CD4-positive, alpha-beta T cell (primary cell): ENCODE results near the gene MXD1. TPM values are rescaled to one million over a fixed set of nuclear protein-coding genes. Genes with fewer than 3 reads are reported as not detected.

Source experiments
- ATAC-seq: fragments of 200-7000 bp; cut with Tn5 transposase; one replicate; pipeline ENCODE4 v1.10.0; 2022; ENCODE audit warnings: mild to moderate bottlenecking; ENCODE audit not compliant: poor library complexity
- CTCF ChIA-PET: fragments of 350-600 bp; sonication (Branson Sonifier 250); formaldehyde crosslinking; loops from one replicate; lab custom pipeline; 2021; ENCODE audit warnings: antibody characterized with exemption, inconsistent platforms; lab: Charles Lee
- POLR2A ChIA-PET: fragments of 350-600 bp; sonication (Branson Sonifier 250); formaldehyde crosslinking; loops from one replicate; lab custom pipeline; 2021; ENCODE audit warnings: antibody characterized with exemption, inconsistent platforms; lab: Charles Lee
- DNase-seq, 14 experiments: peaks; one replicate each; pipeline ENCODE4 v3.0.0-alpha.2; 2013 to 2020; ENCODE audit warnings: mixed read lengths in 2 of 14
- H3K27ac ChIP-seq, 2 donors: one replicate each; pipeline versions ENCODE4 v1.5.1 to v1.7.0; 2013; ENCODE audit warnings: low read length in 2 of 2, low read depth in 1 of 2, mild to moderate bottlenecking in 1 of 2
- H3K27me3 ChIP-seq, 2 experiments: 1 replicate in 1 of 2; 2 replicates in 1 of 2; pipeline versions ENCODE4 v1.6.1 to v1.7.0; 2013; ENCODE audit warnings: low read length in 2 of 2, control low read depth in 1 of 2, mild to moderate bottlenecking in 1 of 2, moderate library complexity in 1 of 2; ENCODE audit not compliant: insufficient read depth in 2 of 2, control insufficient read depth in 1 of 2
- H3K36me3 ChIP-seq: one replicate; pipeline ENCODE4 v1.6.1; 2013; ENCODE audit warnings: low read length, control low read depth; ENCODE audit not compliant: insufficient read depth
- H3K4me1 ChIP-seq: one replicate; pipeline ENCODE4 v1.6.1; 2013; ENCODE audit warnings: low read length, control low read depth; ENCODE audit not compliant: insufficient read depth
- H3K4me3 ChIP-seq: one replicate; pipeline ENCODE4 v1.5.1; 2013; ENCODE audit warnings: mild to moderate bottlenecking, low read length, moderate library complexity
- H3K9me3 ChIP-seq, 2 experiments: 1 replicate in 1 of 2; 2 replicates in 1 of 2; pipeline versions ENCODE4 v1.6.1 to v1.7.0; 2013; ENCODE audit warnings: low read length in 2 of 2, mild to moderate bottlenecking in 2 of 2, control low read depth in 1 of 2, moderate library complexity in 1 of 2; ENCODE audit not compliant: control insufficient read depth in 1 of 2, insufficient read depth in 1 of 2
- H3K27ac Mint-ChIP-seq: one replicate; pipeline ENCODE4 v1.8.0; 2020; ENCODE audit warnings: mixed read lengths
- H3K27me3 Mint-ChIP-seq: one replicate; pipeline ENCODE4 v1.8.0; 2021; ENCODE audit warnings: mixed read lengths
- H3K36me3 Mint-ChIP-seq: one replicate; pipeline ENCODE4 v1.8.0; 2021; ENCODE audit warnings: low read depth, mixed read lengths
- H3K4me1 Mint-ChIP-seq: one replicate; pipeline ENCODE4 v1.8.0; 2021; ENCODE audit warnings: low read depth, mixed read lengths
- H3K4me3 Mint-ChIP-seq: one replicate; pipeline ENCODE4 v1.8.0; 2020; ENCODE audit warnings: mild to moderate bottlenecking, mixed read lengths
- H3K9me3 Mint-ChIP-seq: one replicate; pipeline ENCODE4 v1.8.0; 2020; ENCODE audit warnings: mixed read lengths
- CTCF ChIP-seq: fragments of 200-600 bp; IDR thresholded peaks from one replicate; pipeline ENCODE4 v1.8.0; 2022; ENCODE audit warnings: antibody characterized with exemption, mild to moderate bottlenecking
- intact Hi-C, 2 experiments: fragments of 100-400 bp; cut with DNase I in 1 of 2; cut with micrococcal nuclease in 1 of 2; formaldehyde crosslinking; loops; one replicate each; pipeline versions ENCODE4 v1.15.1 to v1.9.0; 2023 to 2025; cut with DNase I, micrococcal nuclease
- total RNA-seq, 174 experiments: library from RNA in 2 of 174; stranded (reverse) in 2 of 174; gene quantifications; one replicate each; pipeline ENCODE4 v1.2.3 and lab custom pipeline; 2021 to 2026

Gene MXD1
- total RNA-seq, 2 experiments from 2014 or later = 43.5 to 45.3 TPM

GRCh38 chr2:69940691-69941090, 25.8 kb downstream of the MXD1 start:
- Mint-ChIP-seq H3K9me3 (no peaks in the 10 kb centered on the region), H3K36me3 (peaks cover 76% of the 10 kb centered on the region), H3K4me3 (no peak overlapping the region), H3K27me3 (no peaks in the 10 kb centered on the region), H3K27ac (no peak overlapping the region), H3K4me1 (peaks cover 16% of the 10 kb centered on the region)
- TF ChIP-seq CTCF = no peak
- ATAC-seq (no peak), DNase-seq (no peak)
- H3K4me1 ChIP-seq = peaks cover 9% of the 10 kb centered on the region
- ChIA-PET POLR2A (interaction anchor here (0.9 kb wide), 1 partner anchor 26 kb away, joined by 4 read pairs; the partner anchor contains the start of gene MXD1), CTCF (no interaction called here)
- intact Hi-C loops = loop anchor here in 1 of 2 experiments (10.0 kb wide), 1 partner anchor 124 kb away; no protein-coding TSS in a partner anchor
- no peak overlapping the region for H3K4me3 ChIP-seq
- peaks cover 66% of the 10 kb centered on the region for H3K36me3 ChIP-seq
- no peaks in the 10 kb centered on the region for H3K27me3 ChIP-seq
- no peak overlapping the region for H3K27ac ChIP-seq
- no peaks in the 10 kb centered on the region for H3K9me3 ChIP-seq

- no peak for ATAC-seq
- TF ChIP-seq CTCF = no peak
- CTCF ChIA-PET = no interaction called here
- POLR2A ChIA-PET = interaction anchor here (3.9 kb wide), 1 partner anchor 29 kb away, joined by 21 read pairs; the partner anchor contains the start of gene MXD1
- no peaks in the 10 kb centered on the region for H3K27me3 Mint-ChIP-seq
- Histone ChIP-seq H3K4me1 (peaks cover 35% of the 10 kb centered on the region), H3K4me3 (no peak overlapping the region), H3K27ac (no peak overlapping the region), H3K36me3 (peaks cover 42% of the 10 kb centered on the region), H3K9me3 (no peaks in the 10 kb centered on the region), H3K27me3 (no peaks in the 10 kb centered on the region)
- no peaks in the 10 kb centered on the region for H3K9me3 Mint-ChIP-seq
- no peak for DNase-seq
- no peak overlapping the region for H3K4me3 Mint-ChIP-seq
- H3K4me1 Mint-ChIP-seq = peaks cover 37% of the 10 kb centered on the region
- intact Hi-C loops = loop anchor here in 1 of 2 experiments (10.0 kb wide), 1 partner anchor 122 kb away; no protein-coding TSS in a partner anchor
- H3K27ac Mint-ChIP-seq = peak overlapping the region; percentile 49
- H3K36me3 Mint-ChIP-seq = peaks cover 51% of the 10 kb centered on the region
Measured at GRCh38 chr2:69943000-69943842, 28.3 kb downstream of the MXD1 start.

- no peaks in the 10 kb centered on the region for H3K9me3 ChIP-seq
- peaks cover 38% of the 10 kb centered on the region for H3K4me1 ChIP-seq
- Mint-ChIP-seq H3K27me3 (no peaks in the 10 kb centered on the region), H3K4me1 (peaks cover 37% of the 10 kb centered on the region), H3K27ac (peak overlapping the region; percentile 49), H3K4me3 (no peak overlapping the region), H3K9me3 (no peaks in the 10 kb centered on the region), H3K36me3 (peaks cover 44% of the 10 kb centered on the region)
- H3K36me3 ChIP-seq = peaks cover 34% of the 10 kb centered on the region
- CTCF ChIA-PET = no interaction called here
- POLR2A ChIA-PET = interaction anchor here (0.6 to 3.9 kb wide), 2 partner anchors 30 to 32 kb away, joined by 3 to 21 read pairs; partner anchors contain the start of gene MXD1
- DNase-seq = no peak
- intact Hi-C loops = loop anchor here in 1 of 2 experiments (10.0 kb wide), 1 partner anchor 121 kb away; no protein-coding TSS in a partner anchor
- H3K4me3 ChIP-seq = no peak overlapping the region
- H3K27ac ChIP-seq = no peak overlapping the region
- no peaks in the 10 kb centered on the region for H3K27me3 ChIP-seq
- ATAC-seq = no peak
- TF ChIP-seq CTCF = no peak
Measured at GRCh38 chr2:69943843-69944525, 29.1 kb downstream of the MXD1 start.
